Activated CD8-positive, alpha-beta memory T cell treated with anti-CD3 and anti-CD28 coated beads for 1 hour (primary cell): Measurements from ENCODE around the gene NMNAT1.
A peak's percentile ranks its signal among the peaks of the same experiment; 100 is the strongest.
"Not testable (repeated sequence)": the region's sequence is repeated elsewhere in the genome, so short reads cannot be mapped to it uniquely, and the experiment has no call there.

Source experiments
- DNase-seq, 2 donors: peaks; one replicate each; pipeline ENCODE4 v3.0.0-alpha.2; 2020; ENCODE audit warnings: low read depth in 1 of 2; ENCODE audit errors: extremely low read depth in 1 of 2

Gene NMNAT1

DNA sequence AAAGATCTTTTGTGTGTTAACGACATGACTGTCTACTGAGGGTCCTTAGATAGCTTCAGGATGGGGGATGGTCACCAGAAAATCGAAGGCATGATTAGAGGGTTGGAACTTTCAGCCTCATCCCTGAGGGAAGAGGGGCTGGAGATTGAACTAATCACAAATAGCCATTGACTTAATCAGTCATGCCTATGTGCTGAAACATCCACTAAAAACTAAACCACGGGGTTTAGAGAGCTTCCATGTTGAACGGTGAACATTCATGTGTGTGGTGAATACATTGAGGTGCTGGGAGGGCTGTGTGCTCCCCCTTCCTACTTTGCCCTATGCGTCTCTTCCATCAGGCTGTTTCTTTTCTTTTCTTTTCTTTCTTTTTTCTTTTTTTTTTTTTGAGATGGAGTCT, 70.7 kb downstream of the NMNAT1 start:
- DNase-seq: no peak

GRCh38 chr1:10019561-10019960, 76.3 kb downstream of the NMNAT1 start:
- no peak for DNase-seq

DNA sequence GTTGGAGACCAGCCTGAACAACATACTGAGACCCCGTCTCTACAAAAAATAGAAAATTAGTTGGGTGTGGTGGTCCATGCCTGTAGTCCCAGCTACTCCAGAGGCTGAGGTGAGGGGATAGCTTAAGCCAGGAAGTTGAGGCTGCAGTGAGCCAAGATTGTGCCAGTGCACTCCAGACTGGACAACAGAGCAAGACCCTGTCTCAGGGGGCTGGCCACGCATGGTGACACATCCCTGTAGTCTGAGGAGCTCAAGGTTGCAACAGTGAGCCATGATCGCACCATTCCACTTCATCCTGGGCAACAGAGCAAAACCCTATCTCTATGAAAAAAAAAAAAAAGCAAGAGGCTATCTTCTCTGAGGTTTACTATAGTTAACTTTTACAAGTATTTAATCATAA, 76.8 kb downstream of the NMNAT1 start:
- DNase-seq: no peak

- DNase-seq: not testable (repeated sequence)
These were observed 77.4 kb downstream of the NMNAT1 start for GRCh38 chr1:10020678-10021077.

DNA sequence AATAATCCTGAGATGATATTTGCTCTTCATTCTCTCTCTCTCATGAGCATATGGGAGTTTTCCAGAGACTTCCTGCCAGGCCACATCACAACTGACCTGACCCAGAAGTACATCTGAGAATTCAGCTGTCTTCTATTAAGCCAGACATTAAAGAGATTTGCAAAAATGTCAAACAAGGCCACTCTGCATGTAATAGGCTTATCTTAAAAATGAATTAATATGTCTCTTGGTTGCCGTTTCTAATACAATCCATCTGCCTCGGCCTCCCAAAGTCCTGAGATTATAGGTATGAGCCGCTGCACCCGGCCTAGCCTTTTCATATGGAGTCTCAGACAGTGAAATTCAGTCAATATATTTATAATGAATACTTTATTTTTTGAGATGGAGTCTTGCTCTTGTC, 78.7 kb downstream of the NMNAT1 start:
- not testable (repeated sequence) for DNase-seq

DNA sequence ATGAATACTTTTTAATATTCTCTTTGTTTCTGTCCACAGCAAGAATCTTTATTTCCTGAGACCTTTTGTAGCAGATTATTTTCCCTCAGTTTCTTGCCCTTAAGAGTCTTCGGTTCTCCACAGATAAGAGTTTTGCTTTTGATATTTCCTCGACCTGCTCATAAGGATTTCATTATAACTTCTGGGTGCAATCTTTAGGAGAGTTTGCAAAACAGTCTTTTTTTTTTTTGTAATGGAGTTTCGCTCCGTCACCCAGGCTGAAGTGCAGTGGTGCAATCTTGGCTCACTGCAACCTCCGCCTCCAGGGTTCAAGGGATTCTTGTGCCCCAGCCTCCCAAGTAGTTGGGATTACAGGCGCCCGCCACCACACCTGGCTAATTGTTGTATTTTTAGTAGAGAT, 79.4 kb downstream of the NMNAT1 start:
- no peak for DNase-seq

DNA sequence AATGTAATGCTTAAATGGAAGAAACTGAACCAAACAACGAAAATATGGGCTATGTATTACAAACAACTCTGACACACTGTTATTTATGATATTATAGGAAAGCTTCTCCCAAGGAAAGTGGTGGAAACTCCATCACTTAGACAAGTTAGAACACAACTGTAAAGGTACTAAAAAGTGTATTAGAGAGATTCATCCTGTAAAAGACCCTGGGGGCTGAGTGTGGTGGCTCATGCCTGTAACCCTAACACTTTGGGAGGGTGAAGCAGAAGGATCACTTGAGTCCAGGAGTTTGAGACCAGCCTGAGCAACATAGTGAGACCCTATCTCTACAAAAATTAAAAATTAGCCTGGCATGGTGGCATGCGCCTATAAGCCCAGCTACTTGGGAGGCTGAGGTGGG, 82.1 kb downstream of the NMNAT1 start:
- no peak for DNase-seq

- DNase-seq: no peak
These were observed 83.8 kb downstream of the NMNAT1 start for GRCh38 chr1:10027027-10027426.

- DNase-seq: not testable (repeated sequence)
These were observed 85.8 kb downstream of the NMNAT1 start for GRCh38 chr1:10028956-10029500.

GRCh38 chr1:10031461-10031860, 88.2 kb downstream of the NMNAT1 start:
- no peak for DNase-seq

- peak; percentile 91 to 98 for DNase-seq
These were observed 89.5 kb downstream of the NMNAT1 start, which contains the start of gene UBE4B for GRCh38 chr1:10032590-10033358. UBE4B (plus strand) TSS chr1:10032958; CDS start chr1:10033671, 713 bp downstream.

- no peak for DNase-seq
These were observed 90.1 kb downstream of the NMNAT1 start for GRCh38 chr1:10033359-10033845.
